ENCODE results near the gene FRMD3.

Gene FRMD3

GRCh38 chr9:83339435-83339834, 198.8 kb downstream of the FRMD3 start:
- Histone ChIP-seq H2AK5ac (ENCODE audit: low read length, severe bottlenecking) (no peak overlapping the region), H3K79me1 (replicated peaks; ENCODE audit: low read length, poor library complexity, severe bottlenecking) (no peaks in the 10 kb centered on the region), H4K91ac (ENCODE audit: low read length) (no peak overlapping the region), H3K18ac (ENCODE audit: low read depth in 1 of 2, low read length in 2 of 2) (no peak overlapping the region), H3K4me1 (ENCODE audit: control insufficient read depth, insufficient read depth, low read depth, low read length) (no peaks in the 10 kb centered on the region), H2BK5ac (ENCODE audit: low read depth, low read length, poor library complexity, severe bottlenecking) (no peak overlapping the region), H2BK12ac (ENCODE audit: low read length in 2 of 2) (no peak overlapping the region), H3K14ac (ENCODE audit: low read length in 2 of 2) (no peak overlapping the region), H3K27me3 (ENCODE audit: control insufficient read depth in 1 of 2, insufficient read depth in 1 of 2, low read length in 2 of 2) (no peaks in the 10 kb centered on the region), H3K9me3 (ENCODE audit: control insufficient read depth, low read length) (no peaks in the 10 kb centered on the region), H3K4ac (ENCODE audit: low read depth in 1 of 2, low read length in 2 of 2) (no peak overlapping the region), H3K9ac (ENCODE audit: low read length) (no peak overlapping the region), H2AFZ (ENCODE audit: low read depth, low read length) (no peak overlapping the region), H3K4me3 (ENCODE audit: insufficient read depth in 1 of 2, low read depth in 1 of 2, low read length in 2 of 2) (no peak overlapping the region), H2BK120ac (ENCODE audit: low read depth, low read length) (no peak overlapping the region), H3K4me2 (ENCODE audit: low read length, poor library complexity, severe bottlenecking) (no peak overlapping the region), H3K23ac (ENCODE audit: low read length in 2 of 2) (no peak overlapping the region), H2BK15ac (ENCODE audit: low read depth, poor library complexity, severe bottlenecking) (no peak overlapping the region), H4K8ac (ENCODE audit: low read length) (no peak overlapping the region), H3K27ac (ENCODE audit: low read length, poor library complexity, severe bottlenecking) (no peak overlapping the region), H3K36me3 (ENCODE audit: control insufficient read depth in 1 of 2, insufficient read depth in 2 of 2, low read depth in 1 of 2, low read length in 2 of 2) (no peaks in the 10 kb centered on the region)
- no peak for DNase-seq
- WGBS, result no CpG with 5 or more reads among the region's 1 CpG

DNA sequence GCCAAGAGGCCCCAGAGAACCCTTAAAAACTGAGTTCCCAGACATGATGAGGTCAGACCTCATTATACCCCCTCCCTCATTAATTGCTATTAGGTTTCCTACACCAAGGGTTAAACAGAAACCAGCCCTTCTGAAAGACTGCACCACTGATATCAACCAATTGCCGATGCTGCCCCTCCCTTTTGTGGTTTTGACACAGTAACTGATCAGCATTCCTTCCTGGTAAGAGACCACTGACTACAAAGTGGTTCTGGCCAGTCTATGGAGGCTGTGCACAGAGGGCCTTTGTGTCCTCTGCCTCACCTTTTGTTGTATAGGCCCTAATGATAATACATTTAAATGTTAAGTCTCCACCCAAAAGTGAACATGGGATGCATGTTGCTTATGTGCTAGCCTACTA, 201.5 kb downstream of the FRMD3 start:
- no peaks in the 10 kb centered on the region for H3K4me1 ChIP-seq (ENCODE audit: control insufficient read depth, insufficient read depth, low read depth, low read length)
- H3K18ac ChIP-seq (ENCODE audit: low read depth in 1 of 2, low read length in 2 of 2), result no peak overlapping the region
- H2BK12ac ChIP-seq (ENCODE audit: low read length in 2 of 2), result no peak overlapping the region
- H2BK5ac ChIP-seq (ENCODE audit: low read depth, low read length, poor library complexity, severe bottlenecking), result no peak overlapping the region
- no peaks in the 10 kb centered on the region for H3K36me3 ChIP-seq (ENCODE audit: control insufficient read depth in 1 of 2, insufficient read depth in 2 of 2, low read depth in 1 of 2, low read length in 2 of 2)
- H3K23ac ChIP-seq (ENCODE audit: low read length in 2 of 2), result no peak overlapping the region
- H3K79me1 ChIP-seq (replicated peaks; ENCODE audit: low read length, poor library complexity, severe bottlenecking), result no peaks in the 10 kb centered on the region
- no peak overlapping the region for H3K14ac ChIP-seq (ENCODE audit: low read length in 2 of 2)
- H2BK15ac ChIP-seq (ENCODE audit: low read depth, poor library complexity, severe bottlenecking), result no peak overlapping the region
- no peak overlapping the region for H4K91ac ChIP-seq (ENCODE audit: low read length)
- H3K4me2 ChIP-seq (ENCODE audit: low read length, poor library complexity, severe bottlenecking), result no peak overlapping the region
- H4K8ac ChIP-seq (ENCODE audit: low read length), result no peak overlapping the region
- H2AFZ ChIP-seq (ENCODE audit: low read depth, low read length), result no peak overlapping the region
- 32% methylated on average over 1 of the region's 1 CpG for WGBS
- H2BK120ac ChIP-seq (ENCODE audit: low read depth, low read length), result no peak overlapping the region
- no peak overlapping the region for H3K9ac ChIP-seq (ENCODE audit: low read length)
- H3K27me3 ChIP-seq (ENCODE audit: control insufficient read depth in 1 of 2, insufficient read depth in 1 of 2, low read length in 2 of 2), result peaks cover 0 to 7% of the 10 kb centered on the region in 2 experiments
- no peak overlapping the region for H2AK5ac ChIP-seq (ENCODE audit: low read length, severe bottlenecking)
- H3K9me3 ChIP-seq (ENCODE audit: control insufficient read depth, low read length), result no peaks in the 10 kb centered on the region
- H3K27ac ChIP-seq (ENCODE audit: low read length, poor library complexity, severe bottlenecking), result no peak overlapping the region
- H3K4ac ChIP-seq (ENCODE audit: low read depth in 1 of 2, low read length in 2 of 2), result no peak overlapping the region
- DNase-seq, result no peak
- no peak overlapping the region for H3K4me3 ChIP-seq (ENCODE audit: insufficient read depth in 1 of 2, low read depth in 1 of 2, low read length in 2 of 2)

- H4K91ac ChIP-seq (ENCODE audit: low read length), result no peak overlapping the region
- H3K79me1 ChIP-seq (replicated peaks; ENCODE audit: low read length, poor library complexity, severe bottlenecking), result no peaks in the 10 kb centered on the region
- H2BK5ac ChIP-seq (ENCODE audit: low read depth, low read length, poor library complexity, severe bottlenecking), result no peak overlapping the region
- H2AFZ ChIP-seq (ENCODE audit: low read depth, low read length), result no peak overlapping the region
- no peak overlapping the region for H3K23ac ChIP-seq (ENCODE audit: low read length in 2 of 2)
- no peak overlapping the region for H2BK12ac ChIP-seq (ENCODE audit: low read length in 2 of 2)
- H3K9me3 ChIP-seq (ENCODE audit: control insufficient read depth, low read length), result peaks cover 6% of the 10 kb centered on the region
- no peak overlapping the region for H3K14ac ChIP-seq (ENCODE audit: low read length in 2 of 2)
- no peak overlapping the region for H2BK15ac ChIP-seq (ENCODE audit: low read depth, poor library complexity, severe bottlenecking)
- peak; percentile 56 for DNase-seq
- peak overlapping the region; percentile 13 for H3K9ac ChIP-seq (ENCODE audit: low read length)
- H2AK5ac ChIP-seq (ENCODE audit: low read length, severe bottlenecking), result no peak overlapping the region
- no peak overlapping the region for H3K4me3 ChIP-seq (ENCODE audit: insufficient read depth in 1 of 2, low read depth in 1 of 2, low read length in 2 of 2)
- whole genome bisulfite sequencing, result 11% methylated on average over 4 of the region's 4 CpGs
- H3K18ac ChIP-seq (ENCODE audit: low read depth in 1 of 2, low read length in 2 of 2), result no peak overlapping the region
- H3K27me3 ChIP-seq (ENCODE audit: control insufficient read depth in 1 of 2, insufficient read depth in 1 of 2, low read length in 2 of 2), result peaks cover 0 to 7% of the 10 kb centered on the region in 2 experiments
- no peaks in the 10 kb centered on the region for H3K4me1 ChIP-seq (ENCODE audit: control insufficient read depth, insufficient read depth, low read depth, low read length)
- H3K4me2 ChIP-seq (ENCODE audit: low read length, poor library complexity, severe bottlenecking), result no peak overlapping the region
- no peak overlapping the region for H3K27ac ChIP-seq (ENCODE audit: low read length, poor library complexity, severe bottlenecking)
- H4K8ac ChIP-seq (ENCODE audit: low read length), result no peak overlapping the region
- H3K4ac ChIP-seq (ENCODE audit: low read depth in 1 of 2, low read length in 2 of 2), result no peak overlapping the region
- H3K36me3 ChIP-seq (ENCODE audit: control insufficient read depth in 1 of 2, insufficient read depth in 2 of 2, low read depth in 1 of 2, low read length in 2 of 2), result no peaks in the 10 kb centered on the region
- no peak overlapping the region for H2BK120ac ChIP-seq (ENCODE audit: low read depth, low read length)
These were observed 203.9 kb downstream of the FRMD3 start for GRCh38 chr9:83334320-83334719.

GRCh38 chr9:83330207-83331196, 207.7 kb downstream of the FRMD3 start:
- H3K36me3 ChIP-seq (ENCODE audit: control insufficient read depth in 1 of 2, insufficient read depth in 2 of 2, low read depth in 1 of 2, low read length in 2 of 2), result no peaks in the 10 kb centered on the region
- no peak overlapping the region for H2AFZ ChIP-seq (ENCODE audit: low read depth, low read length)
- peaks cover 6% of the 10 kb centered on the region for H3K9me3 ChIP-seq (ENCODE audit: control insufficient read depth, low read length)
- H3K27me3 ChIP-seq (ENCODE audit: control insufficient read depth in 1 of 2, insufficient read depth in 1 of 2, low read length in 2 of 2), result peaks cover 0 to 7% of the 10 kb centered on the region in 2 experiments
- no peak overlapping the region for H2BK120ac ChIP-seq (ENCODE audit: low read depth, low read length)
- no peak overlapping the region for H3K9ac ChIP-seq (ENCODE audit: low read length)
- no peak overlapping the region for H3K4ac ChIP-seq (ENCODE audit: low read depth in 1 of 2, low read length in 2 of 2)
- no peaks in the 10 kb centered on the region for H3K79me1 ChIP-seq (replicated peaks; ENCODE audit: low read length, poor library complexity, severe bottlenecking)
- H3K18ac ChIP-seq (ENCODE audit: low read depth in 1 of 2, low read length in 2 of 2), result no peak overlapping the region
- H3K4me2 ChIP-seq (ENCODE audit: low read length, poor library complexity, severe bottlenecking), result no peak overlapping the region
- no peak overlapping the region for H4K8ac ChIP-seq (ENCODE audit: low read length)
- DNase-seq, result no peak
- H2BK12ac ChIP-seq (ENCODE audit: low read length in 2 of 2), result no peak overlapping the region
- no peak overlapping the region for H2AK5ac ChIP-seq (ENCODE audit: low read length, severe bottlenecking)
- H2BK5ac ChIP-seq (ENCODE audit: low read depth, low read length, poor library complexity, severe bottlenecking), result no peak overlapping the region
- no peak overlapping the region for H4K91ac ChIP-seq (ENCODE audit: low read length)
- H3K23ac ChIP-seq (ENCODE audit: low read length in 2 of 2), result no peak overlapping the region
- H2BK15ac ChIP-seq (ENCODE audit: low read depth, poor library complexity, severe bottlenecking), result no peak overlapping the region
- H3K27ac ChIP-seq (ENCODE audit: low read length, poor library complexity, severe bottlenecking), result no peak overlapping the region
- no peak overlapping the region for H3K4me3 ChIP-seq (ENCODE audit: insufficient read depth in 1 of 2, low read depth in 1 of 2, low read length in 2 of 2)
- no peaks in the 10 kb centered on the region for H3K4me1 ChIP-seq (ENCODE audit: control insufficient read depth, insufficient read depth, low read depth, low read length)
- WGBS, result 98% methylated on average over 7 of the region's 8 CpGs
- H3K14ac ChIP-seq (ENCODE audit: low read length in 2 of 2), result no peak overlapping the region
